Measurements from ENCODE around the gene STUB1. TPM values are rescaled to one million over a fixed set of nuclear protein-coding genes. Genes with fewer than 3 reads are reported as not detected.

The STUB1 gene
- total and polyA plus RNA-seq, 5 experiments from 2014 or later: 86.4 to 142 (median 133) TPM

DNA sequence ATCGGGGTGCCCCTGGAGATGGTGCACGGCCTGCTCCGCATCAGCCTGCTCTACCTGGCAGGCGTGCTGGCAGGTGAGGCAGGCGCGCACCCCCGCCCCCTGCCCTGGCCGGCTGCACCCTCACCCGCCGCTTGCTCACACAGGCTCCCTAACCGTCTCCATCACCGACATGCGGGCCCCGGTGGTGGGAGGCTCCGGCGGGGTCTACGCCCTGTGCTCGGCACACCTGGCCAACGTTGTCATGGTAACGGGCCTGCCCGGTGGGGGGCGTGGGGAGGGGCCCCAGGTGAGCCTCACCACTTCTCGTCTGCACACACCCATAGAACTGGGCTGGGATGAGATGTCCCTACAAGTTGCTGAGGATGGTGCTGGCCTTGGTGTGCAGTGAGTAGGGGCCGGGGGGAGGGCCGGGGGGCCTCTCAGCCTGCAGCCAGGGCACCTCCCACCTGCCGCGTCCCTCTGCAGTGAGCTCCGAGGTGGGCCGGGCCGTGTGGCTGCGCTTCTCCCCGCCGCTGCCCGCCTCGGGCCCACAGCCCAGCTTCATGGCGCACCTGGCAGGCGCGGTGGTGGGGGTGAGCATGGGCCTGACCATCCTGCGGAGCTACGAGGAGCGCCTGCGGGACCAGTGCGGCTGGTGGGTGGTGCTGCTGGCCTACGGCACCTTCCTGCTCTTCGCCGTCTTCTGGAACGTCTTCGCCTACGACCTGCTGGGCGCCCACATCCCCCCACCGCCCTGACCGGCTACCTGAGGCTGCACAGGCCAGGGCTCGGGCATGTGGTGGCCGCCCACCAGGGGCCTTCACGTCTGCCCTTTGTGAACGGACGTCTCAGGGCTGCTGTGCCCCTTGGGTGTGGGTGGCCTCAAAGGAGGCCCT is 2.7 kb upstream of the STUB1 start:
- H3K27ac Mint-ChIP-seq: no peak overlapping the region
- no peak for DNase-seq
- ATAC-seq: no peak
- H3K36me3 Mint-ChIP-seq: peaks cover 0 to 21% (median 2%) of the 10 kb centered on the region in 3 donors
- peaks cover 0 to 2% (median 0%) of the 10 kb centered on the region in 5 donors for H3K27me3 Mint-ChIP-seq
- peaks cover 7 to 39% (median 26%) of the 10 kb centered on the region in 4 donors for H3K4me1 Mint-ChIP-seq
- POLR2A ChIA-PET: interaction anchor here (0.6 to 8.3 kb wide), 6 partner anchors 10 to 443 kb away, joined by 3 to 95 read pairs (median 20); partner anchors contain the start of genes FAM234A, RHOT2 and WDR24
- H3K4me3 Mint-ChIP-seq: peak overlapping the region in 1 of 10 donors; percentile 11
- H3K9me3 Mint-ChIP-seq: no peaks in the 10 kb centered on the region

DNA sequence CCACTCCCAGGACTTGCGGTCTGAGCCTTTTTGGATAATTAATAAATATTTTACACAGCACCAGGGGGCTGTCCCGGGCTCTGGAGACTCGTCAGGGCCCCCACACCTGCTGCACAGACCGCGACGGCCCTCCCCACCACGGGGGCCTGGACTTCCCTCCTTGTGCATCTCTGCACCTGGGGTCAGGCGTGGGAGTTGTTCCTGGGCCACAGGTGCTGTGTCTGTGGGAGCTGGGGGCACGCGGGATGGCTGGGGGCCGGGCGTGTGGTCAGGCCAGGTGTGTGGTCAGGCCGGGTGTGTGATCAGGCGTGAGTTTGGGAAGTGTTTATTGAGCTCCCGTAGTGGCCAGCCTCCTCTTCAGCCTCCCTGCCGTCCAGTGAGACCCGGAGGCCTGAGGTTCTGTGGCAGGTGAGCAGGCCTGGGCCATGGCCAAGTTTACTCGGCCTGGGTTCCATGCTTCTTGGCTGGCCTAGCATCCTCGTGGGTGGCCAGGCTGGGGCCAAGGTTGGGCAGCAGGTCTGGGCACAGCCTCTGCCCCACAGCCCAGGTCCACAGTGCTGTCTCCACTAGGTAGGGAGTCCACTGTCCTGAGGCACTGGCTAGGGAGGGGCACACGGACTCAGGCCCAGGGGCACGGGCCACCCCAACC is 1.9 kb upstream of the STUB1 start:
- Mint-ChIP-seq H3K27me3 (peaks cover 0 to 2% (median 0%) of the 10 kb centered on the region in 5 donors), H3K9me3 (no peaks in the 10 kb centered on the region), H3K4me1 (peaks cover 8 to 42% (median 30%) of the 10 kb centered on the region in 4 donors), H3K27ac (peak overlapping the region in 1 of 10 donors; percentile 94), H3K4me3 (peak overlapping the region in 6 of 10 donors; percentile 4 to 86 (median 76)), H3K36me3 (peaks cover 0 to 16% (median 3%) of the 10 kb centered on the region in 3 donors)
- ATAC-seq (no peak), DNase-seq (no peak)
- POLR2A ChIA-PET: interaction anchor here (0.6 to 8.3 kb wide), 7 partner anchors 10 to 42 kb away, joined by 3 to 95 read pairs (median 5); partner anchors contain the start of genes RHOT2 and WDR24

DNA sequence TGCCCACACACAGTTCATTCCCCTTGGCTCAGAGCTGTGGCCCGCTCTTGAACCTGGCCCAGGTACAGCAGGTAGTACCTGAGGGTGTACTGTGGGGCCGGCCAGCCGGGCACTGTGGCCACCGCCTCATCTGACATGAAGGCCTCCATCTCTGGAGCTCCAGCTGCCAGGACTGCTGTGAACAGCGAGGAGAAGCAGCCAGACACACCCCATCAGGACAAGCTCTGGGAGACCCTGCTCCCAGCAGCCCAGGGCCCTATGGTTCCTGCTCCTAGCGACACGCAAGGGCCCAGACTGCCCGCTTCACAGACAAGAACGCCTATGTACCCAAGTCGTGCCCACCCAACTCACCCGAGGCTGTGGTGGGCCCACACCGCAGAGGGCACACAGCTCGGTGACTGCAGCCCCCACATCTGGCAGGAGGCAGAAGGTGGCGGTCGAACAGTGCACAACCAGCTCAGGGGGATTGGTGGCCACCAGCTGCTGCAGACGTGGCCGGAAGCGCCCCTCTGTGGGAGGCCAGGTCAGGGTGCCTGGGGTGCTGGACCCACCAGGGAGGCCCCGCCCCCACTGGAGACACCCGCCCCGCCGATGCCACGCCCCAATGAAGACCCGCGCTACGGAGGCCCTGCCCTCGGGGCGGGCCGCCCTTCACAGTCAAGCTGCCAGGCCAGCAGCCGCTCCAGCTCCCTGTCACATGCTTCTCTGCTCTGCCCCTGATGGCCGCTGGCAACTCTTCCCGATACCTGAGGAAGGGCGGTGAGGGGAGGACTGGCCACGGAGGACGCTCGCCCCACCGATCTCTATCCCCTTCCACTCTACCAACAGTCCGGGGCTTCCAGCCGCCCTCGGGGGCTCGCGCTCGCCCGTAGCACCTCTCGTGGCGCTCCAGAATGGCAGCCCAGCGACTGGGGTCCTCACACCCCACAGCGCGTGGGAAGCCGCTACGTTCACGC is 1.1 kb upstream of the STUB1 start:
- H3K4me1 Mint-ChIP-seq: peaks cover 7 to 46% (median 33%) of the 10 kb centered on the region in 4 donors
- peaks cover 0 to 2% (median 0%) of the 10 kb centered on the region in 5 donors for H3K27me3 Mint-ChIP-seq
- peaks cover 0 to 14% (median 3%) of the 10 kb centered on the region in 3 donors for H3K36me3 Mint-ChIP-seq
- ATAC-seq (peak; percentile 23 to 27), DNase-seq (peak in 9 of 10 donors; percentile 33 to 76 (median 55))
- POLR2A ChIA-PET: interaction anchor here (0.6 to 8.3 kb wide), 7 partner anchors 9 to 47 kb away, joined by 3 to 95 read pairs (median 6); partner anchors contain the start of genes CCDC78, RHOT2 and WDR24
- peak overlapping the region; percentile 66 to 90 (median 84) for H3K4me3 Mint-ChIP-seq
- H3K9me3 Mint-ChIP-seq: no peaks in the 10 kb centered on the region
- peak overlapping the region in 9 of 10 donors; percentile 37 to 94 (median 83) for H3K27ac Mint-ChIP-seq

DNA sequence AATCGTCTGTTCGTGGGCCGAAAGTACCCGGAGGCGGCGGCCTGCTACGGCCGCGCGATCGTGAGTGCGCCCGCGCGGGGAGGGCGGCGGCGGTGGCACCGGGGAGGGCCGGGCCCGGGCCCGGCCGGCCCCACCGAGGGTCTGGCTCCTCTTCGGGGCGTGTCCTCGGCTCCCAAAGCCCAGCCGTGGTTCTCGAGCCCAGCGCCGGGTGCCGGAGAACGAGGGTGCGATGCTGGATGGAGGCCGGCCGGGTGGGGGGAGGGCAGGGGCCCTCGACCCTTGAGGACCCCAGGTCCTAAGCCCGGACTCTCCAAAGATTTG is 375 bp downstream of the STUB1 start:
- peak overlapping the region; percentile 64 to 86 (median 74) for H3K4me3 Mint-ChIP-seq
- H3K36me3 Mint-ChIP-seq: peaks cover 0 to 12% (median 3%) of the 10 kb centered on the region in 3 donors
- H3K4me1 Mint-ChIP-seq: peaks cover 7 to 41% (median 29%) of the 10 kb centered on the region in 4 donors
- no peaks in the 10 kb centered on the region for H3K9me3 Mint-ChIP-seq
- peaks cover 0 to 2% (median 0%) of the 10 kb centered on the region in 5 donors for H3K27me3 Mint-ChIP-seq
- POLR2A ChIA-PET: interaction anchor here (0.5 to 8.3 kb wide), 12 partner anchors 9 to 1291 kb away, joined by 3 to 95 read pairs (median 6); partner anchors contain the start of genes ANTKMT, CCDC78, DECR2 and HAGHL
- H3K27ac Mint-ChIP-seq: peak overlapping the region in 4 of 10 donors; percentile 25 to 65 (median 58)
- DNase-seq (no peak), ATAC-seq (no peak)

DNA sequence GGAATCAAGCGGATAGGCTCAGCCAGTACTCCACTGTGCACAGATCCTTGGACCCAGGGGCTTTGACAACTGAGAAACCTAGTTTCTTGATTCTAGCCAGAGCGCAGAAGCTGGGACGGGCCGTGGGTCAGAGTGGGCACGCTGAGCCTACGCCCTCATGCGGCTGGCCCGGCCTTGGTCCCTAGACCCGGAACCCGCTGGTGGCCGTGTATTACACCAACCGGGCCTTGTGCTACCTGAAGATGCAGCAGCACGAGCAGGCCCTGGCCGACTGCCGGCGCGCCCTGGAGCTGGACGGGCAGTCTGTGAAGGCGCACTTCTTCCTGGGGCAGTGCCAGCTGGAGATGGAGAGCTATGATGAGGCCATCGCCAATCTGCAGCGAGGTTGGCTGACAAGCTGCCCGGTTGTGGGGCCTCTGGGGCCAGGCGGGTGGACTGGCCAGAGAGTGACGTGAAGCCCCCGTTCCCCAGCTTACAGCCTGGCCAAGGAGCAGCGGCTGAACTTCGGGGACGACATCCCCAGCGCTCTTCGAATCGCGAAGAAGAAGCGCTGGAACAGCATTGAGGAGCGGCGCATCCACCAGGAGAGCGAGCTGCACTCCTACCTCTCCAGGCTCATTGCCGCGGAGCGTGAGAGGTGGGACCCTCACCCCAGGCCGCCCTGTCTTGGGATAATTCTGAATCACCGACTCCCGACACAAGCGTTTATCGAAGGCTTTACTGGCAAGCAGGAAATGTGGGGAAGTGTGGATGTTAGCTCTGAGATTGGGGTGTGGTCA is 946 bp downstream of the STUB1 start:
- Mint-ChIP-seq H3K27ac (peak overlapping the region in 7 of 10 donors; percentile 19 to 84 (median 44)), H3K27me3 (peaks cover 0 to 2% (median 0%) of the 10 kb centered on the region in 5 donors), H3K9me3 (no peaks in the 10 kb centered on the region), H3K4me1 (peaks cover 7 to 41% (median 32%) of the 10 kb centered on the region in 4 donors), H3K4me3 (peak overlapping the region; percentile 64 to 81 (median 71)), H3K36me3 (peaks cover 0 to 13% (median 3%) of the 10 kb centered on the region in 3 donors)
- DNase-seq: no peak
- no peak for ATAC-seq
- POLR2A ChIA-PET: interaction anchor here (0.5 to 8.3 kb wide), 14 partner anchors 9 to 1835 kb away, joined by 3 to 95 read pairs (median 5); partner anchors contain the start of genes ANTKMT, HAGHL, MCRIP2 and METTL26

DNA sequence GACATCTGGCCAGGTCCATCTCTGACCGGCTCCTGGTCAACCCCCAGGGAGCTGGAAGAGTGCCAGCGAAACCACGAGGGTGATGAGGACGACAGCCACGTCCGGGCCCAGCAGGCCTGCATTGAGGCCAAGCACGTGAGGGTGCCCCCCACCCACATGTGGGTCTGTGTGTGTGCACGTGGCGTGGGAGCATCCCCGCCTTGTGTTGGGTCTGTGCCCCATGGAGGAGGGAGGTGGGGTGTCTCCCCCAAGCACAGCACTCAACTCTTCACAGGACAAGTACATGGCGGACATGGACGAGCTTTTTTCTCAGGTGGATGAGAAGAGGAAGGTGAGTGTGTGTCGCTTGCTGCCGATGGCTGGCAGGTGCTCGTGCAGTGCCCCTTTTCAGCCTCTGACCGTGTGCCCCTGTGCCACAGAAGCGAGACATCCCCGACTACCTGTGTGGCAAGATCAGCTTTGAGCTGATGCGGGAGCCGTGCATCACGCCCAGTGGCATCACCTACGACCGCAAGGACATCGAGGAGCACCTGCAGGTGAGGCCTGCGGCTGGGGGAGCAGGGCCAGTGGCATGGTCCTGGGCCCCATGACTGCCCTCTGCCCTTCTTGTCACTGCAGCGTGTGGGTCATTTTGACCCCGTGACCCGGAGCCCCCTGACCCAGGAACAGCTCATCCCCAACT is 1.7 kb downstream of the STUB1 start:
- peak overlapping the region; percentile 64 to 82 (median 78) for H3K4me3 Mint-ChIP-seq
- ATAC-seq (no peak), DNase-seq (no peak)
- H3K27ac Mint-ChIP-seq: peak overlapping the region in 6 of 10 donors; percentile 19 to 84 (median 53)
- peaks cover 7 to 36% (median 32%) of the 10 kb centered on the region in 4 donors for H3K4me1 Mint-ChIP-seq
- no peaks in the 10 kb centered on the region for H3K9me3 Mint-ChIP-seq
- no peaks in the 10 kb centered on the region for H3K27me3 Mint-ChIP-seq
- peaks cover 0 to 14% (median 3%) of the 10 kb centered on the region in 3 donors for H3K36me3 Mint-ChIP-seq
- POLR2A ChIA-PET: interaction anchor here (0.5 to 8.3 kb wide), 13 partner anchors 8 to 1283 kb away, joined by 3 to 95 read pairs (median 5); partner anchors contain the start of genes ANTKMT, HAGHL, MCRIP2 and METTL26

- Mint-ChIP-seq H3K9me3 (no peaks in the 10 kb centered on the region), H3K36me3 (peaks cover 0 to 14% (median 3%) of the 10 kb centered on the region in 3 donors), H3K4me3 (peak overlapping the region; percentile 64 to 82 (median 76)), H3K27me3 (no peaks in the 10 kb centered on the region), H3K4me1 (peaks cover 7 to 38% (median 32%) of the 10 kb centered on the region in 4 donors), H3K27ac (peak overlapping the region in 8 of 10 donors; percentile 38 to 89 (median 76))
- POLR2A ChIA-PET: interaction anchor here (0.5 to 8.3 kb wide), 7 partner anchors 7 to 476 kb away, joined by 3 to 95 read pairs (median 29); partner anchors contain the start of genes HAGHL, METTL26, RHOT2 and WDR24
- ATAC-seq: no peak
- DNase-seq: no peak
Observed at GRCh38 chr16:682493-683395, 2.5 kb downstream of the STUB1 start.

DNA sequence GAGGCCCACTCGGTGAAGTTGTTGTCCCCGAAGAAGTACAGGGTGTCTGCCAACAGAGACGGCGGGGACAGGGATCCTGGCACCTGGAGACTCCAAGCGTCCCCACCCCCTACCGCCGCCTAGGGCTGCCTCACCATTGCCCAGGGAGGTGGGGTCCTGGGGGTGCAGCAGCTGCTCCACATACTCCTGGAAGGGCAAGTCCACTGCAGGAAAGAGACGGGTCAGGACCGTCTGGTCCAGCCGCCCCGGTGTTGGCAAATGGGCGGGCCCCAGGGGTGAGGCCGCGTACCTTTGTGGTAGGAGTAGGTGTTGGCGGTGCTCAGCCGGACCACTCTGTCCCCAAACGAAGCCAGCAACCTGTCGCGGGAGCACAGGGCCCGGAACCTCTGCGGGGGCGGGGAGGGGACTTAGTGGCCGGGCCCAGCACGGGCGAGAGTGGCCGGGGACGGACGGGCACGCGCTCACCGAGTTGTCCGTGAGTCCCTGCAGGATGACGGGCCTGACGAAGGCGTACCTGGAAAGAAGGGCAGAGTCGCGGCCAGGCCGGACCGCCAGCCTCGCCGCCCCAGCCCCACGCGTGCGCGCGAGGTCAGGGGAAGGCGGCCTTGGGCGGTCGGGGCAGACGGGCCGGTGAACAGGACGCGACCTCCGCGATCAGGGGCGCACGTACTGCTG is 3.3 kb downstream of the STUB1 start:
- no peak for ATAC-seq
- POLR2A ChIA-PET: interaction anchor here (0.5 to 8.3 kb wide), 9 partner anchors 12 to 1531 kb away, joined by 3 to 95 read pairs (median 4); partner anchors contain the start of genes METTL26, RHOT2 and WDR90
- Mint-ChIP-seq H3K27me3 (no peaks in the 10 kb centered on the region), H3K36me3 (peaks cover 0 to 14% (median 3%) of the 10 kb centered on the region in 3 donors), H3K4me3 (peak overlapping the region; percentile 56 to 82 (median 74)), H3K4me1 (peaks cover 7 to 44% (median 32%) of the 10 kb centered on the region in 4 donors), H3K9me3 (no peaks in the 10 kb centered on the region), H3K27ac (peak overlapping the region in 7 of 10 donors; percentile 28 to 87 (median 78))
- DNase-seq: no peak
